Skin of body (tissue), 2 donors: ENCODE results near the gene MAPT. TPM values are rescaled to one million over a fixed set of nuclear protein-coding genes. Genes with fewer than 3 reads are reported as not detected.

Source experiments
- DNase-seq: peaks from one replicate; lab custom pipeline; 2025; lab: John Stamatoyannopoulos, UW
- total RNA-seq: library from RNA; depleted of rRNA; stranded (reverse); fragments of >200 nt; gene quantifications from one replicate; pipeline ENCODE4 v1.2.3, GENCODE V29; 2014

Gene MAPT
- total RNA-seq, 1 donor from 2014 or later: 4.8 TPM

- no peak for DNase-seq
These were observed 78.9 kb downstream of the MAPT start for GRCh38 chr17:45973099-45973780.

GRCh38 chr17:45973946-45974859 lies 79.8 kb downstream of the MAPT start:
- DNase-seq: no peak

- DNase-seq: no peak
These were observed 80.7 kb downstream of the MAPT start for GRCh38 chr17:45974916-45975630.

GRCh38 chr17:45975640-45976295 lies 81.4 kb downstream of the MAPT start:
- no peak for DNase-seq

- DNase-seq: no peak
These were observed 82.0 kb downstream of the MAPT start for GRCh38 chr17:45976391-45976754.

- DNase-seq: no peak
These were observed 82.6 kb downstream of the MAPT start for GRCh38 chr17:45976755-45977505.

- DNase-seq: no peak
These were observed 83.1 kb downstream of the MAPT start for GRCh38 chr17:45977506-45977824.

GRCh38 chr17:45977976-45978626 lies 83.7 kb downstream of the MAPT start:
- DNase-seq: no peak

- DNase-seq: no peak
These were observed 84.8 kb downstream of the MAPT start for GRCh38 chr17:45979137-45979536.

GRCh38 chr17:45980855-45981254 lies 86.5 kb downstream of the MAPT start:
- no peak for DNase-seq

GRCh38 chr17:45981306-45981705 lies 87.0 kb downstream of the MAPT start:
- no peak for DNase-seq

- DNase-seq: no peak
These were observed 88.6 kb downstream of the MAPT start for GRCh38 chr17:45982791-45983613.

- DNase-seq: no peak
These were observed 89.4 kb downstream of the MAPT start for GRCh38 chr17:45983614-45984310.

GRCh38 chr17:45984368-45984767 lies 90.0 kb downstream of the MAPT start:
- DNase-seq: no peak

- no peak for DNase-seq
These were observed 91.1 kb downstream of the MAPT start for GRCh38 chr17:45985447-45985846.

- no peak for DNase-seq
These were observed 91.7 kb downstream of the MAPT start for GRCh38 chr17:45986056-45986455.

- no peak for DNase-seq
These were observed 93.4 kb downstream of the MAPT start for GRCh38 chr17:45987706-45988105.

GRCh38 chr17:45989759-45990158 lies 95.4 kb downstream of the MAPT start:
- no peak for DNase-seq

- no peak for DNase-seq
These were observed 96.5 kb downstream of the MAPT start for GRCh38 chr17:45990886-45991285.
